K562 (cell line): ENCODE measurements around the gene C6orf89. TPM values are rescaled to one million over a fixed set of nuclear protein-coding genes. Genes with fewer than 3 reads are reported as not detected.

Experiments
- ATF2 ChIP-seq: sonication (generic); formaldehyde crosslinking; IDR thresholded peaks from 2 replicates; pipeline ENCODE4 v1.8.1; 2022; ENCODE audit warnings: missing genetic modification reagents
- CREB1 ChIP-seq, 2 experiments: sonication (generic) in 1 of 2; formaldehyde crosslinking in 1 of 2; IDR thresholded peaks; 2 replicates each; pipeline versions ENCODE4 v1.6.1 to v1.8.0; 2012 to 2022; ENCODE audit warnings: inconsistent platforms in 1 of 2, mild to moderate bottlenecking in 1 of 2, missing genetic modification reagents in 1 of 2, moderate library complexity in 1 of 2
- CSDE1 ChIP-seq, 2 experiments: fragments of 450-650 bp; IDR thresholded peaks; 2 replicates each; pipeline ENCODE4 v1.6.1; 2016; ENCODE audit warnings: mild to moderate bottlenecking in 1 of 2
- CTBP1 ChIP-seq: fragments of 450-650 bp; IDR thresholded peaks from 2 replicates; pipeline ENCODE4 v1.6.1; 2016; ENCODE audit warnings: borderline replicate concordance
- CXXC5 ChIP-seq: fragments of 250-450 bp; sonication (Bioruptor Pico); IDR thresholded peaks from 2 replicates; pipeline ENCODE4 v1.8.0; 2022; ENCODE audit warnings: inconsistent platforms, mild to moderate bottlenecking, moderate library complexity
- MYBL2 ChIP-seq, 2 experiments: fragments of 450-650 bp in 1 of 2; sonication (generic) in 1 of 2; formaldehyde crosslinking in 1 of 2; IDR thresholded peaks; 2 replicates each; pipeline versions ENCODE4 v1.6.1 to v1.8.1; 2017 to 2022; ENCODE audit warnings: borderline replicate concordance in 1 of 2, inconsistent platforms in 1 of 2, low read depth in 1 of 2, mild to moderate bottlenecking in 1 of 2, missing genetic modification reagents in 1 of 2, moderate library complexity in 1 of 2
- PCBP1 ChIP-seq: fragments of 200-400 bp; formaldehyde crosslinking; IDR thresholded peaks from 2 replicates; pipeline ENCODE4 v1.6.1; 2018; ENCODE audit warnings: mild to moderate bottlenecking, low read depth, low read length; ENCODE audit not compliant: poor library complexity, severe bottlenecking
- PPARD ChIP-seq: fragments of 250-450 bp; sonication (Bioruptor Pico); IDR thresholded peaks from 2 replicates; pipeline ENCODE4 v1.8.0; 2022; ENCODE audit warnings: inconsistent platforms, mild to moderate bottlenecking, moderate library complexity
- RBM14 ChIP-seq: fragments of 200-400 bp; formaldehyde crosslinking; IDR thresholded peaks from 2 replicates; pipeline ENCODE4 v1.6.1; 2018; ENCODE audit warnings: low read depth, mild to moderate bottlenecking, low read length, moderate library complexity, borderline replicate concordance; ENCODE audit not compliant: insufficient read depth
- SRF ChIP-seq, 2 experiments: fragments of 250-450, 450-650 bp in 1 of 2; sonication (Bioruptor Pico) in 1 of 2; sonication (generic) in 1 of 2; formaldehyde crosslinking; IDR thresholded peaks; 2 replicates each; pipeline versions ENCODE4 v1.5.0 to v1.5.1; 2020 to 2022; ENCODE audit warnings: mild to moderate bottlenecking in 1 of 2, missing genetic modification reagents in 1 of 2
- SRSF9 ChIP-seq: fragments of 200-400 bp; formaldehyde crosslinking; IDR thresholded peaks from 2 replicates; pipeline ENCODE4 v1.6.1; 2017; ENCODE audit warnings: low read depth, low read length, borderline replicate concordance
- TBP ChIP-seq: optimal IDR thresholded peaks from 2 replicates; pipeline ENCODE3; 2011; ENCODE audit warnings: low read depth, low read length, improper control_type of control experiment
- XRCC4 ChIP-seq: IDR thresholded peaks from one replicate; pipeline ENCODE4 v1.6.1; 2011; ENCODE audit not compliant: insufficient read depth, insufficient read length; ENCODE audit errors: extremely low read depth
- ZC3H8 ChIP-seq: fragments of 450-650 bp; IDR thresholded peaks from 2 replicates; pipeline ENCODE4 v1.6.1; 2017
- ZMIZ1 ChIP-seq, 2 experiments: fragments of 150-350 bp in 1 of 2; IDR thresholded peaks; 2 replicates each; pipeline ENCODE4 v1.6.1; 2012 to 2016; ENCODE audit warnings: low read depth in 2 of 2, low read length in 2 of 2, mild to moderate bottlenecking in 1 of 2, moderate library complexity in 1 of 2
- ZNF212 ChIP-seq: fragments of 450-650 bp; formaldehyde crosslinking; IDR thresholded peaks from 2 replicates; pipeline ENCODE4 v1.4.0; 2020; ENCODE audit warnings: mild to moderate bottlenecking
- ZNF324 ChIP-seq: fragments of 250-450 bp; sonication (Bioruptor Pico); IDR thresholded peaks from 2 replicates; pipeline ENCODE4 v1.4.0; 2020; ENCODE audit warnings: mild to moderate bottlenecking
- ZNF445 ChIP-seq: fragments of 250-450 bp; sonication (Bioruptor Pico); IDR thresholded peaks from 2 replicates; pipeline ENCODE4 v1.4.0; 2020; ENCODE audit warnings: low read depth, mild to moderate bottlenecking, moderate library complexity
- ZNF561 ChIP-seq: fragments of 450-650 bp; formaldehyde crosslinking; conservative IDR thresholded peaks from 2 replicates; pipeline ENCODE4 v1.4.0; 2020; ENCODE audit warnings: mild to moderate bottlenecking, moderate library complexity
- ZNF785 ChIP-seq: fragments of 250-450 bp; sonication (Bioruptor Pico); IDR thresholded peaks from 2 replicates; pipeline ENCODE4 v1.4.0; 2020; ENCODE audit warnings: mild to moderate bottlenecking
- polyA plus RNA-seq, 8 experiments: library from polyadenylated mRNA; depleted of rRNA in 4 of 8; stranded (reverse) in 5 of 8; unstranded in 3 of 8; fragments of >200 nt; fragmentation: Nextera tagmentation in 2 of 8; fragmentation: Illumina TruSeq in 1 of 8; extraction: Ambion mirVana in 2 of 8; extraction: Trizol in 1 of 8; gene quantifications; 2 replicates each; pipeline versions ENCODE4 v1.2.1 to v1.2.3, GENCODE V29; 2011 to 2014; ENCODE audit warnings: inconsistent platforms in 1 of 8, missing spikeins in 1 of 8
- total RNA-seq, 7 experiments: library from RNA; depleted of rRNA in 6 of 7; stranded (reverse); fragments of >200 nt in 6 of 7; fragmentation: Illumina TruSeq in 2 of 7; extraction: Trizol in 2 of 7; gene quantifications; 2 replicates each; pipeline versions ENCODE4 v1.2.1 to v1.2.3, GENCODE V29; 2011 to 2021; ENCODE audit warnings: low replicate concordance in 1 of 7
- TF ChIP-seq, protein P1 (sequence below): fragments of 250-450 bp; sonication (Bioruptor Pico); IDR thresholded peaks from 2 replicates; pipeline ENCODE4 v1.5.0; 2021

Gene C6orf89
- total and polyA plus RNA-seq, 9 of the 15 experiments (the other 6 are each of a cell fraction or from before 2014, with no cell fraction given): 35.2 to 111 (median 58.5) TPM

GRCh38 chr6:36885461-36886401 lies at the start of gene C6orf89 (continued):
- peak in 1 of 2 experiments; percentile 52; a peak in 1 of 4 replicates for TF ChIP-seq ZMIZ1 (IDR thresholded peaks at IDR 0.05; ENCODE audit: low read depth in 2 of 2, low read length in 2 of 2)
- no peak for TF ChIP-seq ZC3H8
- TF ChIP-seq PCBP1: no peak
- TF ChIP-seq MYBL2 (IDR thresholded peaks at IDR 0.05; ENCODE audit: low read depth): no peak
- no peak for TF ChIP-seq MYBL2 (CRISPR knock-in tag; IDR thresholded peaks at IDR 0.05; ENCODE audit: borderline replicate concordance)
- TF ChIP-seq ZNF324: no peak
- no peak for TF ChIP-seq ZNF445 (CRISPR knock-in tag)
- TF ChIP-seq CXXC5 (CRISPR knock-in tag): peak; percentile 92
- TF ChIP-seq SRSF9: no peak
- TF ChIP-seq PPARD: no peak
- peak; percentile 68 for TF ChIP-seq TBP
- TF ChIP-seq CREB1 (IDR thresholded peaks at IDR 0.05): peak; percentile 72
- TF ChIP-seq CREB1 (CRISPR knock-in tag; IDR thresholded peaks at IDR 0.05): peak; percentile 60; the same call in 1 of the 2 replicates
- TF ChIP-seq CTBP1: peak; percentile 90
- TF ChIP-seq ZNF212 (CRISPR knock-in tag): no peak
- TF ChIP-seq RBM14: no peak
- peak in 1 of 2 experiments; percentile 69; a peak in 1 of 4 replicates for TF ChIP-seq SRF (CRISPR knock-in tag; IDR thresholded peaks at IDR 0.05)
- TF ChIP-seq ZNF561 (CRISPR knock-in tag): no peak
- TF ChIP-seq CSDE1 (IDR thresholded peaks at IDR 0.05): no peak
- TF ChIP-seq, protein P1, sequence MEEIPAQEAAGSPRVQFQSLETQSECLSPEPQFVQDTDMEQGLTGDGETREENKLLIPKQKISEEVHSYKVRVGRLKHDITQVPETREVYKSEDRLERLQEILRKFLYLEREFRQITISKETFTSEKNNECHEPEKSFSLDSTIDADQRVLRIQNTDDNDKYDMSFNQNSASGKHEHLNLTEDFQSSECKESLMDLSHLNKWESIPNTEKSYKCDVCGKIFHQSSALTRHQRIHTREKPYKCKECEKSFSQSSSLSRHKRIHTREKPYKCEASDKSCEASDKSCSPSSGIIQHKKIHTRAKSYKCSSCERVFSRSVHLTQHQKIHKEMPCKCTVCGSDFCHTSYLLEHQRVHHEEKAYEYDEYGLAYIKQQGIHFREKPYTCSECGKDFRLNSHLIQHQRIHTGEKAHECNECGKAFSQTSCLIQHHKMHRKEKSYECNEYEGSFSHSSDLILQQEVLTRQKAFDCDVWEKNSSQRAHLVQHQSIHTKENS: no peak
- no peak for TF ChIP-seq ZNF785
- TF ChIP-seq ATF2 (CRISPR knock-in tag): no peak
- TF ChIP-seq XRCC4: no peak
